ENCODE results near the gene CCL28.

The CCL28 gene

GRCh38 chr5:43369651-43370050 lies 42.5 kb downstream of the CCL28 start:
- TF ChIP-seq YY1 (IDR thresholded peaks at IDR 0.05; ENCODE audit: low read depth) (no peak), REST (IDR thresholded peaks at IDR 0.05; ENCODE audit: low read depth) (no peak), CEBPB (IDR thresholded peaks at IDR 0.05) (no peak)

- no peak for TF ChIP-seq TAF1 (IDR thresholded peaks at IDR 0.05; ENCODE audit: low read depth)
- peak; percentile 17; the same call in 1 of the 2 replicates for TF ChIP-seq USF1 (IDR thresholded peaks at IDR 0.05)
Observed at GRCh38 chr5:43367909-43368669, 44.1 kb downstream of the CCL28 start.

GRCh38 chr5:43367453-43367852 lies 44.7 kb downstream of the CCL28 start:
- no peak for TF ChIP-seq EP300 (IDR thresholded peaks at IDR 0.05; ENCODE audit: borderline replicate concordance)
- TF ChIP-seq MAX (IDR thresholded peaks at IDR 0.05), result no peak
- TF ChIP-seq CREB1 (IDR thresholded peaks at IDR 0.05; ENCODE audit: low read depth), result no peak
- no peak for TF ChIP-seq USF1 (IDR thresholded peaks at IDR 0.05)
- TF ChIP-seq CEBPB (IDR thresholded peaks at IDR 0.05), result no peak
- no peak for TF ChIP-seq YY1 (IDR thresholded peaks at IDR 0.05; ENCODE audit: low read depth)
- no peak for TF ChIP-seq NFIC (IDR thresholded peaks at IDR 0.05)
- TF ChIP-seq TEAD4 (IDR thresholded peaks at IDR 0.05), result no peak
- TF ChIP-seq FOXM1 (IDR thresholded peaks at IDR 0.05; ENCODE audit: borderline replicate concordance, low read depth), result no peak
- no peak for TF ChIP-seq ZBTB7A (IDR thresholded peaks at IDR 0.05; ENCODE audit: low read depth)
- TF ChIP-seq RAD21 (IDR thresholded peaks at IDR 0.05; ENCODE audit: low read depth), result no peak
- TF ChIP-seq REST (IDR thresholded peaks at IDR 0.05; ENCODE audit: low read depth), result no peak
- TF ChIP-seq EGR1 (IDR thresholded peaks at IDR 0.05), result no peak
- no peak for TF ChIP-seq TCF12 (IDR thresholded peaks at IDR 0.05; ENCODE audit: low read depth)
- no peak for TF ChIP-seq TAF1 (IDR thresholded peaks at IDR 0.05; ENCODE audit: low read depth)

GRCh38 chr5:43363445-43364152 lies 48.6 kb downstream of the CCL28 start:
- TF ChIP-seq USF1 (IDR thresholded peaks at IDR 0.05) (no peak), FOXM1 (IDR thresholded peaks at IDR 0.05; ENCODE audit: borderline replicate concordance, low read depth) (no peak), RAD21 (IDR thresholded peaks at IDR 0.05; ENCODE audit: low read depth) (no peak), EGR1 (IDR thresholded peaks at IDR 0.05) (no peak), NFIC (IDR thresholded peaks at IDR 0.05) (no peak), TAF1 (IDR thresholded peaks at IDR 0.05; ENCODE audit: low read depth) (no peak), EP300 (IDR thresholded peaks at IDR 0.05; ENCODE audit: borderline replicate concordance) (no peak), TCF12 (IDR thresholded peaks at IDR 0.05; ENCODE audit: low read depth) (no peak), CEBPB (IDR thresholded peaks at IDR 0.05) (no peak), CREB1 (IDR thresholded peaks at IDR 0.05; ENCODE audit: low read depth) (no peak), YY1 (IDR thresholded peaks at IDR 0.05; ENCODE audit: low read depth) (no peak), TEAD4 (IDR thresholded peaks at IDR 0.05) (no peak), MAX (IDR thresholded peaks at IDR 0.05) (no peak), ZBTB7A (IDR thresholded peaks at IDR 0.05; ENCODE audit: low read depth) (no peak), REST (IDR thresholded peaks at IDR 0.05; ENCODE audit: low read depth) (no peak)
